SH-SY5Y (cell line): Measurements from ENCODE around the gene PANX2.

Source experiments
- GATA2 ChIP-seq: IDR thresholded peaks from 2 replicates; pipeline ENCODE4 v1.6.1; 2011; ENCODE audit warnings: mild to moderate bottlenecking, low read depth, low read length
- GATA3 ChIP-seq: IDR thresholded peaks from 2 replicates; pipeline ENCODE4 v1.6.1; 2011; ENCODE audit warnings: low read depth, mild to moderate bottlenecking, low read length, moderate library complexity

Gene PANX2

GRCh38 chr22:50170453-50171318, at the start of gene PANX2:
TSS of gene PANX2 (plus strand) at chr22:50170731. CDS start at chr22:50170731, 0 bp downstream.
- TF ChIP-seq GATA2 (no peak), GATA3 (no peak)

GRCh38 chr22:50121202-50121740, 49.3 kb upstream of the PANX2 start:
- TF ChIP-seq GATA2 (no peak), GATA3 (no peak)

GRCh38 chr22:50123119-50123518, 47.4 kb upstream of the PANX2 start:
- no peak for TF ChIP-seq GATA3
- TF ChIP-seq GATA2 = no peak

- no peak for TF ChIP-seq GATA2
- TF ChIP-seq GATA3 = no peak
Measured at GRCh38 chr22:50125029-50125428, 45.5 kb upstream of the PANX2 start.

GRCh38 chr22:50129121-50129736, 41.3 kb upstream of the PANX2 start:
- no peak for TF ChIP-seq GATA3
- no peak for TF ChIP-seq GATA2

GRCh38 chr22:50131894-50132293, 38.6 kb upstream of the PANX2 start:
- TF ChIP-seq GATA3 (no peak), GATA2 (no peak)

GRCh38 chr22:50134481-50134880, 36.0 kb upstream of the PANX2 start:
- TF ChIP-seq GATA3 = no peak
- no peak for TF ChIP-seq GATA2

- TF ChIP-seq GATA2 (no peak), GATA3 (no peak)
Measured at GRCh38 chr22:50136581-50137015, 33.9 kb upstream of the PANX2 start.

GRCh38 chr22:50138041-50138440, 32.5 kb upstream of the PANX2 start:
- no peak for TF ChIP-seq GATA3
- no peak for TF ChIP-seq GATA2

- no peak for TF ChIP-seq GATA2
- TF ChIP-seq GATA3 = no peak
Measured at GRCh38 chr22:50138988-50139387, 31.5 kb upstream of the PANX2 start.

GRCh38 chr22:50139843-50140415, 30.6 kb upstream of the PANX2 start:
- TF ChIP-seq GATA3 (no peak), GATA2 (no peak)

GRCh38 chr22:50140615-50141014, 29.9 kb upstream of the PANX2 start:
- TF ChIP-seq GATA3 (no peak), GATA2 (no peak)

- TF ChIP-seq GATA2 = no peak
- TF ChIP-seq GATA3 = no peak
Measured at GRCh38 chr22:50141462-50141861, 29.1 kb upstream of the PANX2 start.

GRCh38 chr22:50141891-50142363, 28.6 kb upstream of the PANX2 start:
- no peak for TF ChIP-seq GATA3
- no peak for TF ChIP-seq GATA2
